Dendritic cell treated with granulocyte-macrophage colony-stimulating factor and Interleukin-4, amounts not matched to agents 40 ng/mL and 50 ng/mL, for 4 days (primary cell): Measurements from ENCODE around the gene ENG.
A peak's percentile ranks its signal among the peaks of the same experiment; 100 is the strongest.

Experiments
- H3K27ac Mint-ChIP-seq: one replicate; pipeline ENCODE4 v1.8.0; 2022; ENCODE audit warnings: mild to moderate bottlenecking, mixed read lengths
- H3K27me3 Mint-ChIP-seq: one replicate; pipeline ENCODE4 v1.8.0; 2022; ENCODE audit warnings: mild to moderate bottlenecking, mixed read lengths
- H3K36me3 Mint-ChIP-seq: one replicate; pipeline ENCODE4 v1.8.0; 2022; ENCODE audit warnings: low read depth, mixed read lengths
- H3K4me1 Mint-ChIP-seq: one replicate; pipeline ENCODE4 v1.8.0; 2022; ENCODE audit warnings: low read depth, mixed read lengths
- H3K4me3 Mint-ChIP-seq: one replicate; pipeline ENCODE4 v1.8.0; 2022; ENCODE audit warnings: mild to moderate bottlenecking, moderate library complexity, mixed read lengths
- H3K9me3 Mint-ChIP-seq: one replicate; pipeline ENCODE4 v1.8.0; 2022; ENCODE audit warnings: mixed read lengths
- intact Hi-C: fragments of 100-400 bp; cut with micrococcal nuclease; formaldehyde crosslinking; loops from one replicate; pipeline ENCODE4 v1.15.0; 2022

ENG gene

DNA sequence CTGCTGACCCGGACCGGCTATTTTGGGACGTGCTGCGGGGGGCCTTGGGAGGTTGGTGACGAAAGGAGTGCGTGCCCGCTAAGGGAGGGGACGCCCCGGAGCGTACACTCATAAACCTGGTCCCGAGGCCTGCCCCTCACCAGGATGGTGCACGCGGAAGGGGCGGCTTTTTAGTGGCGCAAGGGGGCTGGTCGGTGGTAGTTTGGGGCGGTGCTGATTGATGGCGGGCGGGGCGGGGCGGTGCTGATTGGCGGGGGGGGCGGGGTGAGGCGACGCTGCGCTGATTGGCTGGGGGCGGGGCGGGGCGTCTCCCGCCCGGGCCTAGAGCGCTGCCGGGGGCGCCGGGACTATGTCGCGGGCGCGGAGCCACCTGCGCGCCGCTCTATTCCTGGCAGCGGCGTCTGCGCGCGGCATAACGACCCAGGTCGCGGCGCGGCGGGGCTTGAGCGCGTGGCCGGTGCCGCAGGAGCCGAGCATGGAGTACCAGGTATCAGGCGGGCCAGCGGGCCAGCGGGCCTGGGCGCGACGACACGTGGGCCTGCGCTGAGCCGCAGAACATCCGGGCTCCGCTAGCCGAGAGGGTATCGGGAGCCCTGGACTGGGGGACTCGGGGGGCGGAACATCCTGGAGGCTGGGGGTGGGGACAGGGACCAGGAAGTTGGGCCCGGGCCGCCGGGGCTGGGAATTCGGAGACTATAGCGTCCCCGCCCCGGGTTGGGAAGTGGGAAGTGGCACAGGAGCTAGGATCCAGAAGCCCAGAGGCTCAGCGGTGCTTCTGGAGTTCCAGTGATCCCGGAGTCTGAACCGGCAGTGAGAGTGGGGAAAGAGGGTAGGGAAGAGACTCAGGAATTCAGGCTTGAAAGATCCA, 51.6 kb downstream of the ENG start, which contains the start of gene FPGS:
TSS of gene FPGS (plus strand) at position 307 of the 868 bp plus-strand sequence. CDS start at position 350, 43 bp downstream.
- no peaks in the 10 kb centered on the region for H3K9me3 Mint-ChIP-seq
- intact Hi-C loops, result loop anchor here (2.0 kb wide), 1 partner anchor 16 kb away; the partner anchor contains the start of gene CDK9
- H3K4me1 Mint-ChIP-seq, result peaks cover 41% of the 10 kb centered on the region
- peaks cover 1% of the 10 kb centered on the region for H3K27me3 Mint-ChIP-seq
- peak within 1 kb of the TSS; percentile 83 for H3K4me3 Mint-ChIP-seq
- H3K36me3 Mint-ChIP-seq, result peaks cover 43% of the 10 kb centered on the region
- peak within 1 kb of the TSS; percentile 93 for H3K27ac Mint-ChIP-seq

DNA sequence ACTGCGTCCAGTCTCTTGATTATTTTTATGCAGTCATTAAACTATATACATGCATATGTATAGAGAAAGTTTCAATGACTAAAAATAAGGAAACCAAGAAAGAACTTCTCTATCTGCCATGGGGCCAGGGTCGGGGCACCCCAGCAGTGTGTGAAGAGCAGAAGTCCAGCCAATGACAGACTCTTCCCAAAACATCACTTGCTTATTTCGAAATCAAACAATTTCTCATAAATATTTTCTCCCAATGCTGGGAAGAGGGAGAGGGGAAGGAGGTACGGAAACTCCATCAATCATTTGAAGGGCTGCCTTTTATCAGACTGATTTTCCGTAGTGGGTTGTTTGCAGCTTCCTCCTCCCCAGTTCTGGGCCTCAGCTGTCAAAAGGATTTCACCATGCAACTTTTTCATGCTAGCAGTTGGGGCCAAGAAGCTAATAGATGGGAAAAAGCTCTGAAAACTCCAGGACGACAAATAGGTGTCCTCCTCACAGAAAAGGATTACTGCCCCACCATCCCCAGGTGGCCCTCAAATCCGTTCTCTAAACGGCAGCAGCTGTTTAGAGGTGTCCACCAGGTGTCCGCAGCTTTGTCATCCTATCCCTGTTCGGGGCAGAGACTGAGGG, 52.4 kb downstream of the ENG start:
- Mint-ChIP-seq H3K9me3 (no peaks in the 10 kb centered on the region), H3K36me3 (peaks cover 35% of the 10 kb centered on the region), H3K4me3 (peak overlapping the region; percentile 83), H3K4me1 (peaks cover 49% of the 10 kb centered on the region), H3K27me3 (peaks cover 9% of the 10 kb centered on the region), H3K27ac (peak overlapping the region; percentile 93)
- intact Hi-C loops, result loop anchor here (2.0 kb wide), 1 partner anchor 15 kb away; the partner anchor contains the start of gene CDK9

DNA sequence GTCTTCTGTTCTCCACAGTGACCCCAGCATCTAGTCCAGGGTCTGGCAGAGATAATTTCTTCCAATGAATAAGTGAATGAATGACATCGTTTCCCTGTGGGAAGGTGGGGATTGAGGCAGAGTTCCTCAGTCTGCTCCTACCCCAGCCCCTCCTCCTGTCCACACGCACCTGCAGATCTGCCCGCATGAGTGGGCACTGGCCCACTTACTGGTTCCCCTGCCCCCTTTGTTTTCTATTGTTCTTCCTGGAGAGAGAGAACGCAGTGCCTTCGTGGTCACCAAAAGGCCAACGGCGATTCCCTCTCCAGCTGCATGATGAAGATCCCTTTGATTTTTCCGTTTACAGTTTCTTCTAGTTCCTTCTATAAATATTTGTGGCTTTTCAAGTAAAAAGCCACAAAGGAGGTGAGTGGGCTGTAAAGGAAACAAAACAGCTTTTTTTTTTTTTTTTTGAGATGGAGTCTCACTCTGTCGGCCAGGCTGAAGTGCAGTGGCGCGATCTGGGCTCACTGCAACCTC, 57.5 kb downstream of the ENG start:
- H3K27me3 Mint-ChIP-seq, result peaks cover 21% of the 10 kb centered on the region
- H3K4me1 Mint-ChIP-seq, result peaks cover 36% of the 10 kb centered on the region
- intact Hi-C loops, result loop anchor here (5.0 kb wide), 1 partner anchor 35 kb away; no protein-coding TSS in a partner anchor
- peaks cover 23% of the 10 kb centered on the region for H3K36me3 Mint-ChIP-seq
- peak overlapping the region; percentile 26 for H3K27ac Mint-ChIP-seq
- H3K9me3 Mint-ChIP-seq, result no peaks in the 10 kb centered on the region
- peak overlapping the region; percentile 22 for H3K4me3 Mint-ChIP-seq

DNA sequence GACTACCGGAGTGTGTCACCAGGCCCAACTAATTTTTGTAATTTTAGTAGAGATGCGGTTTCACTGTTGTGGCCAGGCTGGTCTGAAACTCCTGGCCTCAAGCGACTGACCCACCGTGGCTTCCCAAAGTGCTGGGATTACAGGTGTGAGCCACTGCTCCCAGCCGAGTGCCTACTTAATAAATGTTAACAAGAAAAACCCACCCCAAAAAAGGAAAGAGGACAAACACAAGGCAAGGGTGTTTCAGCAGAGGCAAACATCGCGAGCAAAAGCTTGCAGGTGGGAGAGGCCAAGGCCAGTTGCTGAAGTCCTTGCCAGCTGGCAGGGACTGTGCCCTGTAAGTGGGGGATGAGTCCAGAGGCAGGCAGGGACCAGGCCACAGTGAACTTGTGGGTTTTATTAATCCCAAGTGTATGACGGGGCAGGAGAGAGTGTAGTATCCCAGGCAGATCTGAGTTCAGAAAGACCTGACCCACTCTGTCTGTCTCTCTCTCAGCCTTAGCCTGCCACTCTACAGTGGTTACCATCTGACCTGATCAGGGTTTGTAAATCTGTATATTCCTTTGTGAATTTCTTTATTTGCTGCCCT, 58.1 kb downstream of the ENG start:
- no peak overlapping the region for H3K4me3 Mint-ChIP-seq
- peaks cover 21% of the 10 kb centered on the region for H3K27me3 Mint-ChIP-seq
- peak overlapping the region; percentile 26 for H3K27ac Mint-ChIP-seq
- intact Hi-C loops, result loop anchor here (5.0 kb wide), 1 partner anchor 34 kb away; no protein-coding TSS in a partner anchor
- no peaks in the 10 kb centered on the region for H3K9me3 Mint-ChIP-seq
- H3K36me3 Mint-ChIP-seq, result peaks cover 29% of the 10 kb centered on the region
- H3K4me1 Mint-ChIP-seq, result peaks cover 31% of the 10 kb centered on the region

DNA sequence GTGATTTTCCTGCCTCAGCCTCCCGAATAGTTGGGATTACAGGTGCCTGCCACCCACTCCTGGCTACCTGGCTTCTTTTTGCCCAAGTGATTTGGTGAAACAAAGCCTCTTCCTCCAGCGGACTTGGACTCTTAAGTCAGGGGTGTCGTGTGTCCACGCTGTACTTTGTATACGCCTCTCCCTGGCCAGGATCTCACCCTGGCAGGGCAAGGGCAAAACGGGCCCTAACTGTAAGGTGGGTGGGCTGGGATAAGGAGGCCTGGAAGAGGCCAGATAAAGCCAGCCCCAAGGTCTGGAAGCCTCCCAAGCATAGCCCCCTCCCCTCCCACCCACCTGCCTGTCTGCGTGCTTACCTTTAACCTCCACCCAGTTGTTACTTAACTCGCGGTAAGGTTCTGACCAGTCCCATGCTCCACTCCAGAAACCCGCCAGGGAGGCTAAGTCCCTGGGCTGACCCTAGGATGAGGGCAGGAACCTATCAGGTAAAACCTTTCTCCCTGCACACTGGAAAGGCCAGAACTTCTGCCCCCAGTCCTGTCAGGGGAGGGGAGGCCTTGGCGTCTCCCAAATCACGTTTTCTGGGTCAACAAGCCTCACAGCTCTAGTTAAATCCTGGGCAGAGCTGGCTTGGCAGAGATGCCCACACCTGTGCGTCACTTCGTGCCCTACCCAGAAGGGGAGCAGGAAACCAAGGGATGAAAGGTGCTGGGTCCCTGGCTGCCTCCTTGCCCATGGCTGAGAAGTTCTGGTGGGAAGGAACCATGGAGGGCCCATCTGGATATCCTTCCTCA, 60.3 kb downstream of the ENG start:
- Mint-ChIP-seq H3K27me3 (peaks cover 21% of the 10 kb centered on the region), H3K4me1 (peaks cover 33% of the 10 kb centered on the region), H3K4me3 (no peak overlapping the region), H3K36me3 (peaks cover 51% of the 10 kb centered on the region), H3K9me3 (no peaks in the 10 kb centered on the region), H3K27ac (no peak overlapping the region)
- intact Hi-C loops, result no loop called here

DNA sequence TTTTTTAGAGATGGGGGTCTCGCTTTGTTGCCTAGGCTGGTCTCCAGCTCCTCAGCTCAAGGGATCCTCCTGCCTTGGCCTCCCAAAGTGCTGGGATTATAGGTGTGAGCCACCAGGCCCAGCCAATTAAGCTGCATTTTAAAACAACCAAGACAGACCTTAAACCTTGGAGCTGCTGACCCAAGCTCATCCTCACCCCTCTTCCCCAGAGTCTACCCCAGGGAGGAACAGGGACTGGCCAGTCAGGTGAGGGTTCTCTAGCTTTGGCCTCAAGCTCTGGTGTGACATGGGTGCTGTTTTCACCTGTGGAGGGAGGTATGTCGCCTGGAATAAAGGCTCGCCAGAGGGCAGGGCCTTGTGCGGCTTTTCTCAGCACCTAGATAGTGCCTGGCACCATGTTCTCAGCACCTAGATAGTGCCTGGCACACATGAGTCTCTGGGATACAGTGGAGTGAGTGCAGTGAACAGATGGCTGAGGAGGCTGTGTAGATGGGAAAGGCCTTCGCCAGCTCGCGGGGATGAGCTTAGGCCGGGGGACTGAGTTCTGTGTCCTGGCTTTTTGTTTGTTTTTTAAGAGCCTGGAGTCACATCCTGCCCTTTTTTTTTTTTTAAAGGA, 61.3 kb downstream of the ENG start:
- no peaks in the 10 kb centered on the region for H3K9me3 Mint-ChIP-seq
- H3K4me3 Mint-ChIP-seq, result no peak overlapping the region
- peaks cover 60% of the 10 kb centered on the region for H3K36me3 Mint-ChIP-seq
- peaks cover 21% of the 10 kb centered on the region for H3K27me3 Mint-ChIP-seq
- intact Hi-C loops, result no loop called here
- H3K27ac Mint-ChIP-seq, result no peak overlapping the region
- H3K4me1 Mint-ChIP-seq, result peaks cover 43% of the 10 kb centered on the region

DNA sequence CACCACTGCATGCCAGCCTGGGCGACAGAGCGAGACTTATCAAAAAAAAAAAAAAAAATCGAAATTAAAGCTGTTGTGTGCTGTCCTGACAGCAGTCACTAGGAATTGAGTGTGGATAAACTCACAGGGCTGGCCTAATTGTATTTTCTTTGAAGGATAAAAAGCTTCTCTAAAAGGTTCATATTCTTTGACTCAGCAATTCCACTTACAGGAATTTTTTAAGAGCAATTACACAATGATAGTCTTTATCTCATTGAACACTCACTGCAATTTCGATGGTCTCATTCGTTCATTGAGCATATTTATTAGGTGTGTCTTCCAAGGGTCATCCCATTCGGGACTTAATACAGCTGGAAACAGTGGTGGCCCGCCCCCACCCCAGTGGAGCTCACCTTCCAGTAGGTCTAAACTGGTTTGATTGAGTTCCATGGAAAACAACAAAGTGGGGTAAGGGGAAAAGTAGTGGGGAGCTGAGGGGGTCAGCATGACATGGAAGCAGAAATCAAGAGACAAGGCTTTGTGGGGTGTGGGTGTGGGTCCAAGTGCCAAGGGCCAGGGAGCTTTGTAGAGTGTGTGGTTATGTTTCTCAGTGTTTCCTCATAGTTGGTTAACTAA, 61.9 kb downstream of the ENG start:
- Mint-ChIP-seq H3K27ac (no peak overlapping the region), H3K4me1 (peaks cover 46% of the 10 kb centered on the region), H3K9me3 (no peaks in the 10 kb centered on the region), H3K36me3 (peaks cover 67% of the 10 kb centered on the region), H3K4me3 (no peak overlapping the region), H3K27me3 (peaks cover 17% of the 10 kb centered on the region)
- intact Hi-C loops, result no loop called here

GRCh38 chr9:127791085-127791484, 63.4 kb downstream of the ENG start:
- Mint-ChIP-seq H3K36me3 (peaks cover 82% of the 10 kb centered on the region), H3K4me1 (peaks cover 43% of the 10 kb centered on the region), H3K9me3 (no peaks in the 10 kb centered on the region), H3K27ac (no peak overlapping the region), H3K27me3 (peaks cover 4% of the 10 kb centered on the region), H3K4me3 (no peak overlapping the region)
- intact Hi-C loops, result no loop called here

- Mint-ChIP-seq H3K27me3 (peaks cover 3% of the 10 kb centered on the region), H3K27ac (no peak overlapping the region), H3K4me1 (peaks cover 37% of the 10 kb centered on the region), H3K4me3 (no peak overlapping the region), H3K9me3 (no peaks in the 10 kb centered on the region), H3K36me3 (peaks cover 85% of the 10 kb centered on the region)
- intact Hi-C loops, result no loop called here
Measured at GRCh38 chr9:127790094-127790855, 64.2 kb downstream of the ENG start.

GRCh38 chr9:127789179-127789578, 65.3 kb downstream of the ENG start:
- no peaks in the 10 kb centered on the region for H3K27me3 Mint-ChIP-seq
- intact Hi-C loops, result loop anchor here (5.0 kb wide), 2 partner anchors 83 to 128 kb away; partner anchors contain the start of gene ST6GALNAC4
- no peaks in the 10 kb centered on the region for H3K9me3 Mint-ChIP-seq
- no peak overlapping the region for H3K27ac Mint-ChIP-seq
- H3K4me1 Mint-ChIP-seq, result peaks cover 46% of the 10 kb centered on the region
- H3K4me3 Mint-ChIP-seq, result no peak overlapping the region
- peaks cover 84% of the 10 kb centered on the region for H3K36me3 Mint-ChIP-seq

DNA sequence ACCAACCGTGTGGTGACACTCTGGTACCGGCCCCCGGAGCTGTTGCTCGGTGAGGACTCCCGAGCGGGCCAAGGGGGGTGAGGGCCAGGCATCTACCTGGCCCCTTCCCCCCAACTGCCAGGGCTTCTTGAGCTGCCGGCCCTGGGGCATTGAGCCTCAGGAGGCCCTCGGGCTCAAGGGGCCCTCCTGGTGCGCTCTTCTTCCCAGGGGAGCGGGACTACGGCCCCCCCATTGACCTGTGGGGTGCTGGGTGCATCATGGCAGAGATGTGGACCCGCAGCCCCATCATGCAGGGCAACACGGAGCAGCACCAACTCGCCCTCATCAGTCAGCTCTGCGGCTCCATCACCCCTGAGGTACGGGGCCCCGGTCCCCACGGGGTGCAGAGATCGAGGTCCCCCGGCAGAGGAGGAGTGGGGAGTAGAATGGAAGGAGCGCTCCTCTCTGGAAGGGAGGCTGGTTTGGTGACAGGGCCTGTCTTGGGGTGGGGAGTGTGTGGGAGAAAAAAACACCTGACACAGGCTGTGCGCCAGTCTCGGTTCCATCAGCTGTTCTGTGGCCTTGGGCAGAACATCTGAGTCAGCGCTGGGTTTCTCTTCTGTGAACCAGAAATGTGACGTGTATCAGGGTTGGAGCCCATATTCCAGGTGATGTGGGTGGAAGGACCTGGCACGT, 66.0 kb downstream of the ENG start:
- peaks cover 77% of the 10 kb centered on the region for H3K36me3 Mint-ChIP-seq
- no peak overlapping the region for H3K4me3 Mint-ChIP-seq
- no peaks in the 10 kb centered on the region for H3K9me3 Mint-ChIP-seq
- no peaks in the 10 kb centered on the region for H3K27me3 Mint-ChIP-seq
- intact Hi-C loops, result loop anchor here (5.0 kb wide), 2 partner anchors 84 to 129 kb away; partner anchors contain the start of gene ST6GALNAC4
- peaks cover 53% of the 10 kb centered on the region for H3K4me1 Mint-ChIP-seq
- no peak overlapping the region for H3K27ac Mint-ChIP-seq
